HG02588 (cell line): Measurements from ENCODE around the gene MRPS6.

Experiments used
- ATAC-seq: cut with Tn5 transposase; IDR thresholded peaks from one replicate; pipeline ENCODE4 v1.9.1; 2021; ENCODE audit warnings: mild to moderate bottlenecking, moderate library complexity; ENCODE audit not compliant: unreplicated experiment

MRPS6 gene

DNA sequence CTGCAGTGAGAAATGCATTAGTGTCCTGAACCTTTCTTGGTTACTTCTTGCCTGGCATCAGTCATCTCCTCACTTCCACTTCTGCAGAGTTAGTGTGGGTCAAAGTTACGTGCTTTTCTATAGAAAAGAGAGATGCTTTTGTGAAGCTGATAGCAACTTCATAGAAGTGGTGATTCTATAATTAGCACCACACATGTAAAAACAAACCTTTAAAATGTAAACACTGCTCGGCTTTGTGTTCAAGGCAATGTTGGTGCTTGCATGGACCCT lies 57.3 kb downstream of the MRPS6 start:
- no peak for ATAC-seq

DNA sequence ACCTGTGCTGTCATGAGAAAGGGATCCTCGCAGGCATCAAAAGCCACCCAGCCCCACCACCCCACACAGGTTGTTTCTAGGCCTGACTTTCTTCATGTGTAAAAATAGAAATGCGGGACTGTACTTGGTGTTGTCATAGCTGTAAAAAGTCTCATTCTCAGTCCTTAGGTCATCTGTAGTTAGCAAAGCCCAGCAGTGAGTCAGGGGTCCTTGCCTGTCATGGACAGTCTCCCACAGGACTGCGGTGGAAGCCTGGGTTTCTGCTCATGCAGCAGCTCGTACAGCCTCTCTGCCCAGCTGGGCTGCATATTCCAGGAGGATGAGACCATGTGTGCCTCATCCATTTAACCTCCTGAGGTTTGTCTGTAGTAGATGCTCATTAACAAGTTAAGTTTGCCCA lies 58.2 kb downstream of the MRPS6 start:
- no peak for ATAC-seq

DNA sequence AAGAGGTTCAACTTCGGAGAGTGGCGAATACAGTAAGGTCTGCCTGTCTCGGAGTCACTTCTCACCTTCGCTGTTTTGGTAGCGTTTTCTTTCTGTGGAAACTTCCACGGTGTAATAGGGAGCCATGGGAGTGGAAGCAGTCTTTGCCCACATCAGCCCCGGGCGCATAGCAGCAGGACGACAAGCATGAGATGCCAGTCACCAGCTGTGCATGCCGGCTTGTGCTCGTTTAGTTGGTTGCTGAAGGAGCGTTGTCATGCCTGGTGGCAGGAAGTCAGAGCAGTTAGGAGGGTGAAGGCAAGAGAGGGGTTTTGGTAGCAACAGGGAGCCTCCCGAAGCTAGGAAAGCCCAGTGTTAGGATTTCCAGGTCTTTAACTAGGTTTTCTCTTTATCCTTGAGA lies 58.8 kb downstream of the MRPS6 start:
- no peak for ATAC-seq

DNA sequence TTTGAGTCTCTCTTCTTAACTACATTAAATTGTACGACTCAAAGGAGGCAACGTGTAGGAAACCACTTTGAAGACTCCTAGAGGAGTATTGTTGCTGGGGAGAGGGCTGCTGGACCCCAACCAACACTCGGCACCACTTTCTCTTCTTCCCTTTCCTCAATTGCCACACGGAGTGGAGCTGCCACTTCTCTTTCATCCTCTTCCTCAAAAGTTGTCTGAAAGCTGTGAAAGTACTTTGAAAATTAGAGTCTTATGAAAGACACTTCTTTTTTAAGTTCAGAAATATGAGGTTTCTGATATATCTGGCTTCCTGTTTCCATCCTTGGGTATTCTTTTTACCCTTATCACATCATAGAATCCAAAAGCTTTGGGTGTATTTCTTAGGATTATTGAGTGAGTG lies 59.5 kb downstream of the MRPS6 start:
- ATAC-seq = no peak

DNA sequence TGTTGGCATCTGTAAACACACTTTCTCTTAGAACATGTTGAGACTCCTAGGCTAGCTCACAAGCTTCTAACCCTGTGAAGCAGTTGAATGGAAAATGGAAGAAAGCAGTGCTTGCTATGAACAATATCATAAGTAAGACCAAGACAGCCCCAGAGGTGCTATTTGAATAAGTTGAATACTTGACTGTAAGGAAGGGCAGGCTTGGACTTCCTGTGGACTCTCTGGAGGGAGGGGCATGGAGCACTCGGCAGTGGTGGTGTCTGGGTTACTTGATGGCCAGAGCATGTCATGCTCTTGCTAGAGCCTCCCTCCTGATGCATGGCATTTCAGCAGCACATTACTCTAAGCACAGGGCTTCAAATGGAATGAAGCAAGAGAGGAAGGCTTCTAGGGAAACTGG lies 60.0 kb downstream of the MRPS6 start:
- ATAC-seq = no peak

DNA sequence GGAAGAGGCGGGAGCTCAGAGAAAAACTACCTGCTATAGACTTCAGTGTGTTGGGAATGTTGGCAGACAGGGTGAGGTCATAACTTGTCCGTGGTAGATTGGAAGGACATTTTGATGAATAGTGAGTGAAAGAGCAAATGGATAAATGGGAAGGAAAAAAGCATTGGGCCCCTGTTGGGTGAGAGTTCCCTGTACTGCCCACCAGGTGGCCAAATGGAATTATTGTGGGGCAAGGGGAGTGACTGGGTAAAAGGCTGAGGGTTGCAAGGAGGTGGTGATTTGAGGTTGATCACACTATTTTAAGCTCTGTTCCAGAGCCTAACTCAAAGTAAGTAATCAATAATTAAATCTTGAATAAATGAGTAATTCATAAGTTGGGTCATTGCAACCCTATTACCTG lies 60.4 kb downstream of the MRPS6 start:
- no peak for ATAC-seq

DNA sequence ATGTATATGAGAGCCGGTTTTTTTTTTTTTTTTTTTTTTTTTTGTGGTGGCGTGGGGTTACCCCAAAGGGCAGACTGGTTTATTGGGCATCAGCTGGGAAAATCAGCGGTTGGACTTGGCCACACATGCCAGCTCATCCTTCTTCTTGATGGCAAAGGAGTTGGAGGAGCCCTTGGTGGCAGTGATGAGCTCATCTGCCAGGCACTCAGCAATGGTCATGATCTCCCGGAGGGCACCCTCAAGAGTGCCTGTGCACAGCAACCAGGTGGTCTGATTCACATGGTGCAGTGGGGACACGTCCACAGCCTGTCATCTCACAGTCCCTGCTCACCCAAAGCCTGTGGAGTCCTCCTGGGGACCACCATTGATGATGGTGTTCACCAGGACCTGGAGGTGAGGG lies 62.0 kb downstream of the MRPS6 start:
- no peak for ATAC-seq

DNA sequence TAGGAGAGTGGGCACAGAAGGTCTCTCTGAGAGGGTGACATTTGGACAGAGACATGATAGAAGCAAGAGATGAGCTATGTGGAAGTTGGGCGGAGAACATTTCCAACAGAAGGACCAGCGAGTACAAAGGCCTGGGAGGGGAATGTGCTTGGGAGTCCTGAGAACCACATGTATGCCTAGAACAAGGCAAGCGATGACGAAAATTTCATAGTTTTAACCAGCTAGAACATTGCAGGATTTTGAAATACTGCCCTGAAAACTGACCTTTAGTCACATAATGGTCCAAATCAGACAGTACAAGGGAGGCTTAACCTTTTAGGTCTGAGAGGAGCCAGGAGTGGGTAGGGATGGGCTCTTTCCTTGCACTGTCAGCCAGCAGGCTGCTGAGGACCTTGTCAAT lies 68.0 kb downstream of the MRPS6 start:
- no peak for ATAC-seq

DNA sequence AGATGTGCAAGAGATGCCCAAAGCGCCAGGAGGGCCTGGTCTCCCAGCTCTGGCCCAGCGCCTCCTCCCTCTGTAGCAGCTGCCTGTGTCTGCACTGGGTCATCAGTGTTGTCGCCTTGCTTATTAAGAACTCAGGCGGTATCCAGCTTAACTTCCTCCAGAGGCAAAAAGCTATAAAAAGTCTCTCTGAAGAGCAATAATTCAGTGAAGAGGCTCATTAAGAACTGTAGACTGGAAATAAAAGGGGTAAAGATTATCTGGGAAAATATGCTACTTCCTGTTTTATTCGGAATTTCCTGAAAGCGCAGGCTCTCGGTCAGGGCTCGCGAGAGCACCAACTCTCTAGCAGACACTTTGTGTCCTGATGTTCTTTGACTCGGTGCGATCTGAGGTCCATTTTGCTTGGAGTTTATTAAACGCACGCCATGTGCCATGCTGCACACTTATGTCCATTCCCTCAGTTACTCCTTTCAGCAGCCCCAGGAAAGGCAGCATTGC lies 70.4 kb downstream of the MRPS6 start:
- no peak for ATAC-seq

DNA sequence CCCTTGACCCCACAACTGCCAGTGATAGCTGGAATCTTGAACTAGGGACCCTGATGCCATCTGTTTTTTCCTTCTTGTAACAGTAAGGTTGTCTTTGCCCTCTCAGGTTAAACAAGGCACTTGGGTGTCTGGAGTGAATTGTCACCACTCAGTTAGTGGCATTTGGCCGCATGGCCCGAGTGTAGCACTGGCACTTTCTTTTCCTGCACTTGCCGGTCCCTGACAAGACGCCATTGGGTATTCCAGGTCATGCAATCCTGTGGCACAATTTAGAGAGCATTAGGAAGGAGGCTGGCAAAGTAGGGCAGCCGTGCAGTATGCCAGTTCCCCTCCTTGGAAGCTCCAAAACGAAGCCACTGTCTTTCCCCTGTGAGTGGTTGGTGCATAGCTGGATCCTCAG lies 70.8 kb downstream of the MRPS6 start:
- no peak for ATAC-seq

DNA sequence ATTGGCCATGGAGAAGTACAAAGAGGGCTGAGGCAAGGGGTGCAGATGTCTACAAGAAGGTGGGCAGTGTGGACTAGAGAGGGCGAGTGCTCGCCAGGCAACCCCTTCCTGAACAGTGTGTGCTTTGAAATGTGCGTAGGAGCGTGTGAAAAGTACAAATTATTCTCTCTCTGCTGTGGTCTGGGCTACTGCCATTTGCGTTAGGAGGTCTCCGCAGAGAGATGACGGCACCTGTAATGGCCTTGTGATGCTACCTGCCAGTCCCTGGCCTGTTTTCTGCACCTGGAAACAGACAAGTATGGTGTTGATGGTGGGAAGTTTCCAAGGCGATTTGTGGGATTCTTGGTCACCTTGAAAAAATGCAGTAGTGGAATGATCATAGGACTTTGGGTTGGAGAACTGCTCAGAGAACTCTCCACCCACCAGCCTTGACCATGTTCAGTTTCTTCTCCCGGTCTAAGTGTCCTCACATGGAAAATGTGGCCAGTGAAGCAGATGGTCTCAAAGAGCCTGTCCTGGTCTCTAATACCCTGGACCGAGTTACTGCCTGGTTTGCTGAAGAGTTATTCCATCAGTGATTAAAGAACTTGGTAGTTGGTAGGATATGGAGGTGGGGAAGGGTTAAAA lies 74.5 kb downstream of the MRPS6 start:
- no peak for ATAC-seq

DNA sequence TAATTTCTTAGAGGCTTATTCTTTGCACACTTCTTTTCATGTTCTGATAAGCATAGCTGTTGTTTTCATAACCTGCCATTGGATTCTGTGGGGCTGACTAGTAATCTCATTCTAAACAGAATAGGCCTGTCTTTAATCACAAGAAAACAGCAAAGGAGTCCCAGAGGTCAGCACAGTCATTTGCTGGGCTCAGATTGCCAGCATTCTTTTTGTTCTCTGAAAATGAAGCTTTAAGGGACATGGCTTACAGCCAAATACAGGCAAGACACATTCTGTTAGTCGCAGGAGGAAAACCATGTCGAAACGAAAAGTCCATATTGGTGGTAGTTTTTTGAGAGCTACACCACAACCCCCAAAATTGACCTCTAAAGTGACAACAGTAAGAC lies 75.0 kb downstream of the MRPS6 start:
- no peak for ATAC-seq

DNA sequence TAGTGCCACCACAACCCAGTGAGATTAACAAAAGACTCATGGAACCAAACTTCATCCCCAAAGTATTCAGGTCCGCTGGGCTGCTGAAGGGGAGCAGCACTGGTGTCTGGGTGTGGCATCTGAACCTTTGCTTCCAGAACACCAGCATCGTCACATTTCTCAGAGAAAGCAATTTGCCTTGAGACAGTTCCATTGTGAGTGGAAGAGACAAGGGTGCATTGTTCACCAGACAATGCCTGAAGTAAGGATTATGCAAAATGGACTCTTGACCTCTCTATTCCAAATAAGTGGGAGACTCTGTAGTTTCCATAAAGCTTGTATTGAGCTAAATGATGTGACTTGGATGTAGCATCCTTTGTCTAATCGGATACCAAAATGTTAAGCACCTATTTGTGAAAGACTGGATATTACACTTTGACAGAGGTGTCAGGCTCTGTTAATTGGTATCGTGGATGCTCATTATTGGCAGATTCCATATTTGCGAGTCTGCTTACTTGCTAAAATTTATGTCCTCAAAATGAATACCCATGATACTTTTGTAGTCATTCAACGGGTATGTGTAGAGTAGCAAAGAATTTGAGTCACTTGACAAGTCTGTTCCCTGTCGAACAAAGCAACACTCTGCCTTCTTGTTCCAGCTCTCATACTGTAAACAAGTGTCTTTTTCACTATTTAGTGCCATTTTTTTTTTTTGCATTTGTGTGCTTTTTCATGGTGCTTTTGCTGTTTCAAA lies 75.6 kb downstream of the MRPS6 start:
- ATAC-seq = no peak

DNA sequence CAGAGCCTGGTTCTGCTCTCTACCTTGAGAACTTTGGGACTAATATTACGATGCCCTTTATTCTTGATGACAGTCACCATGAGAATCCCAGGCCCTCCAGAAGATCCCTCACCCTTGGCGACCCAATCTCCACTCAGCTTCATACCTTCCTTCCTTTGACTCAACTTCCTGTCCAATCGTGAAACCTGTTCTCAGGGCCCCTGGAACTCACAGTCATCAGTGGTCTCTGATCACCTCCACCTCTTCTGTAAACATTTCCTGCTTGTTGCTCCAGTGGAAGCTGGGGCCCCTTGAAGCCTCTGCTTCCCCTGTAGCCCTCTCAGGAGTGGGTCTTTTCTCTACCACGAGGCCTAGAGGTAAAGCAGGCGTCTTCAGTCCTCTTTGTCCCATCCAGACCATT lies 79.1 kb downstream of the MRPS6 start:
- no peak for ATAC-seq

DNA sequence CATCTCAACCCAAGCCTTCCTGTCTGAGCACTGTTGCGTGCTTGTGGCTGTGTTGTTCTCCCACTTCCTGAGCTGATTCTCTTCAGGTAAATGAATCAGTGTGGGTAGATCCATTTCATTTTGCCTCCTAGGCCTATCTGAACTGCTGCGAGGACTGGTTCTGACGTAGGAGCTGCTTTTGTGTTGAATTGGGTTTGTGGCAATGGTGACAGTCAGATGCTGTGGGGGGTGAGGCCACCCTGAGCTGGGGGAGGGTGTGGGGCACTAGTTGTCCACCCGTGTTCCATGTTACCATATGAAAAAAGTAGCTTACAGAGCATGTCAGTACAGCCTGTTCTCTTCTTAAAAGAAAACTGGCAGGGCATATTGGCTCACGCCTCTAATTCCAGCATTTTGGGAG lies 81.5 kb downstream of the MRPS6 start:
- no peak for ATAC-seq

DNA sequence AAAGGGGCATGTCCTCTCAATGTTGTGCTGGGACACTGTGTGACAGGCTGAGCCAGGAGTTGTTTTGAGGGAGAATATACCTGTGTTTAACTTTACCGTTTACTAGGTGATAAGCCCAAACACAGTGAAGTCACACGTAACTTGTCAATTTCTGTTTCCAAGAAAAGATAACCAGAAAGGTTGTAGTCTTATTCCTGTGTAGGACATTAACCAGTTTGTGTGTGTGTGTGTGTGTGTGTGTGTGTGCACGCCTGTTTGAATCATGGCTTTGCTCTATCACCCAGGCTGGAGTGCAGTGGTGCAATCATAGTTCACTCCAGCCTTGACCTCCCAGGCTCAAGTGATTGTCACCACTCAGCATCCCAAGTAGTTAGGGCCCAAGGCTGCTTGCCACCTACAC lies 83.6 kb downstream of the MRPS6 start:
- no peak for ATAC-seq

DNA sequence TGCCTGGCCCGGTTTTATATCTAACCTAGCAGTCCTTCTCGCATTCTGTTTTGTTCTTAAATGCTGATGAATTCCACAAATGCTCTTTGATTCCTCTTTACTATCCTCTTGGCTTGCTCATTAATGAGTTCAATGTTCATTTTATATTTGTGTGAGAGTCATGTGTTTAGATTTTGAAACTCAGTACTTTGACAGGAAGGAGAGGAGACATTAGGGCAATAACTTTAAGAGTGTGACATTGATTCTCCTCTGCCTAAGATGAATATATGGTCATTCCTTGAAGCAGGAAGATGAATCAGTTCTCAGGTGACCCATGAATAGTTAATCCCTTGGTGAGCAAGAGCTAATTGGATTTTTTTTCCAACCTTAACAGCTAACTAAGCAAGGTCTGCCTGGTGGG lies 84.1 kb downstream of the MRPS6 start:
- ATAC-seq = no peak

DNA sequence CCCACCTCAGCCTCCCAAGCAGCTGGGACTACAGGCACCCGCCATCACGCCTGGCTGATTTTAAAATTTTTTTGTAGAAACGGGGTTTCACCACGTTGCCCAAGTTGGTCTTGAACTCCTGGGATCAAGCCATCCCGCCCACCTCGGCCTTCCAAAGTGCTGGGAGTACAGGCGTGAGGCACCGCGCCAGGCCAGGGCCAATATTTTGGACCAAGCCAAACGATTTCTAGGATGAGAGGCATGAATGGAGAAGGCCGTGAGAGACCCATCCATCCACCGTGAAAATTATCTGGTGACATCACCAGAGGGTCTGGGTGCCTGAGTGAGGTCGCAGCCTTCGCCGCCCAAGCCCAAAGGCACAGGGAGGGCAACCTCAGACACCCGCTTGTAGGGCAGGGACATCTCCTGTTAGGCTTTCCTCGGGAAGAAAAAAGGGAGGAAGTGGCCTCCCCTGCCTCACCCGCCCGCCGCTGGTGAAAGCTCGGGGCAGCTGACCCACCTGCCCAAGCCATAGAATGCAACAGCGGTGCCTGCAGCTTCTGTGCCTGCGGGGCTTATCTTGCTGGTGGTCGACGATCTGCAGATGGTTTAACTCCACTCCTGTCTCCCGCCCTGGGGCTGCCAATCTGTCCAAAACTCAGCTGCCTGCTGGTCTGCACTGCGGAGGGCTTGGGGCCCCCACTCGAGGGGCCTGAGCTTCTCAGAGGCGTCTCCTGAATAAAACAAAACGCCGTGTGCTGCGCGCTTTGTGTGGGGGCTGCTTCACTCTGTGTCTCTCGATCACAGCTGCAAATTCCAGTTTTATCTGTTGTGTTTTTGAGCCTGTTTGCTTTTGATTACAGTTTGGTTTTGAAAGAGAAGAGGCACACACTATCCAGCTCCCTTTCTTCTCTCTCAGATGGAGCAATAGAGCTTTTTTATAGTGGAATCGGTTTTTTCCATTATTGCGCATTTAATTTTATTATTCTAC lies 85.8 kb downstream of the MRPS6 start:
- ATAC-seq = no peak

DNA sequence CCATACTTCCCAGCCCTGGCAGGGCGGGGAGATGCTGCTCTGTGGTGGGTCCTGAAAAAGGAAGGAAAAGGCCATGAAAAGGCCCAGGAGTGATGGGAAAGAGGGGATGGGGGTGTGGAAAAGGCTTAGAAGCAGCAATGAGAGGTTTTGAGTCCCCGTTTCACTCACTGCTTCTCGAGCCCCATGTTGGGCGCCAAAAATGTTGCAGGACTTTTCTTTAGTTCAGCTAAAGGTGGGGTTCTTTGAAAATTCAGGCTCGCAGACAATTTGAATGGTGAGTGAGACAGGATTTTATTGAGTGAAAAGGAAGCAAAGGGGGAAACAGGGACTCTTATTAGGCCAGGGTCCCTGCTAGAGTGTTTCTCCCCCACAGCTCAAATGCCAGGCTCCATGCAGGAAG lies 93.1 kb downstream of the MRPS6 start:
- ATAC-seq = no peak

DNA sequence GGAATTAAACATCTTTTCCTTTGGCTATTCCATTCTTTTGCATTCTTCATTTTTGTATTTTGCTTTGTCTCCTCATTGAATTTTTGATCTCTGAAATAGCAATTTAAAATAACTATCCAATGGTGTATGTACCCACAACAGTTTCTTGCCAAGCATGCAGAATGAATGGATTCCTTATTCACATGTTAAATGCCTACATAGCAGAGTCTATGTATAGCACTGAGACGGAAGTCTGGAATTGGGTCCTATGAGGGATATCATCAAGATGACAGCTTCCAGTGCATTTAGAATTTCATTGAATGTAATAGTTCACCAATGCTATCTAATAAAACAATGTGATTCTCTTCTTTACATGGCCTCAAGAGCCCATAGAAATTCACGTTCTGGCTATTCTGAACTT lies 97.5 kb downstream of the MRPS6 start:
- no peak for ATAC-seq

DNA sequence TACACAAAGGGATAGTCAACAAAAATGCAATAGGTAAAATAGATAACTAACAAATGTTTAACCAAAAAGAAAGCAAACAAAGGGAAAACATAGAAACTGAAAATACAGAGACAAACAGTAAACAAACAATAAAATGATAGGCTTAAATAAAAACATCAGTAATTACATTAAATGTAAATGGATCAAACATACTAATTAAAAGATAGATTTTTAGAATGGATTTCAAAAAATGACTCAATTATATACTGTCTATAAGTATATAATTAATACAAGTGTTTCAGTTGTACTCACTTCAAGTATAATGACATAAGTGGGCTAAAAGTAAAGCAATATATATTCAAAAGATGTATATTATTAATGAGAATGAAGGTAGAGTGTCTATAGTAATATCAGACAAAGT lies 101.1 kb downstream of the MRPS6 start:
- no peak for ATAC-seq

DNA sequence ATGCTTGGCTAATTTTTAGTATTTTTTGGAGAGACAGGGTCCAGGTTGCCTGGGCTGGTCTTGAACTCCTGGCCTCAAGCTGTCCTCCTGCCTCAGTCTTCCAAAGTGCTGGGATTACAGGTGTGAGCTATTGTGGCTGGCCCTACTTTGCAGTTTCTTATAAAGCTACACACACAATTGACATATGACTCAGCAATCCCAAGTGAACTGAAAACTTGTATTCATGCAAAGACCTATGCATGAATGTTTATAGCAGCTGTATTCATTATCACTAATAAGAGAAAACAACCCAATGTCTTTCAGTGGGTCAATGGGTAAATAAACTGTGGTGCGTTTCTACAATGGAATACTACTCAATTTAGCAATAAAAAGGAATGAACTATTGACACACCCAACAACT lies 103.1 kb downstream of the MRPS6 start:
- ATAC-seq = no peak
